MM.1S (cell line): ENCODE measurements around the gene LCT.

Experiments
- DNase-seq: peaks from one replicate; pipeline ENCODE4 v3.0.0-alpha.2; 2015
- H2AFZ ChIP-seq: fragments of 300-600 bp; sonication (generic); 2 replicates; pipeline ENCODE4 v1.6.0; 2016; ENCODE audit warnings: antibody characterized with exemption, low read length
- H3F3A ChIP-seq: fragments of 300-600 bp; sonication (generic); 2 replicates; pipeline ENCODE4 v1.6.1; 2016; ENCODE audit warnings: mild to moderate bottlenecking, antibody characterized with exemption, low read length, moderate library complexity, mixed read lengths; ENCODE audit not compliant: insufficient read depth
- H3K27ac ChIP-seq: fragments of 300-600 bp; sonication (generic); 2 replicates; pipeline ENCODE4 v1.5.1; 2016; ENCODE audit warnings: mild to moderate bottlenecking, low read length
- H3K27me3 ChIP-seq: fragments of 300-600 bp; sonication (generic); replicated peaks from 2 replicates; pipeline ENCODE4 v1.6.0; 2016; ENCODE audit warnings: low read length; ENCODE audit not compliant: insufficient read depth
- H3K36me3 ChIP-seq: fragments of 300-600 bp; sonication (generic); replicated peaks from 2 replicates; pipeline ENCODE4 v1.6.1; 2016; ENCODE audit warnings: mild to moderate bottlenecking, low read length, mixed read lengths; ENCODE audit not compliant: insufficient read depth
- H3K4me1 ChIP-seq: fragments of 300-600 bp; sonication (generic); 2 replicates; pipeline ENCODE4 v1.6.1; 2016; ENCODE audit warnings: low read length, mixed read lengths
- H3K4me2 ChIP-seq: fragments of 300-600 bp; sonication (generic); 2 replicates; pipeline ENCODE4 v1.6.0; 2016; ENCODE audit warnings: low read depth, low read length
- H3K4me3 ChIP-seq: fragments of 300-600 bp; sonication (generic); 2 replicates; pipeline ENCODE4 v1.5.1; 2016; ENCODE audit warnings: low read length, mixed read lengths
- H3K79me2 ChIP-seq: fragments of 300-600 bp; sonication (generic); 2 replicates; pipeline ENCODE4 v1.6.1; 2016; ENCODE audit warnings: mixed run types, low read length, mixed read lengths
- H3K9ac ChIP-seq: fragments of 300-600 bp; sonication (generic); 2 replicates; pipeline ENCODE4 v1.6.1; 2016; ENCODE audit warnings: low read length, mixed read lengths
- H3K9me2 ChIP-seq: fragments of 300-600 bp; sonication (generic); replicated peaks from 2 replicates; pipeline ENCODE4 v1.6.1; 2016; ENCODE audit warnings: mild to moderate bottlenecking, low read length, mixed read lengths; ENCODE audit not compliant: insufficient read depth
- H3K9me3 ChIP-seq: fragments of 300-600 bp; sonication (generic); replicated peaks from 2 replicates; pipeline ENCODE4 v1.6.1; 2016; ENCODE audit warnings: mild to moderate bottlenecking, low read length, mixed read lengths; ENCODE audit not compliant: insufficient read depth
- H4K20me1 ChIP-seq: fragments of 300-600 bp; sonication (generic); 2 replicates; pipeline ENCODE4 v1.6.1; 2016; ENCODE audit warnings: mild to moderate bottlenecking, low read length, moderate library complexity, mixed read lengths; ENCODE audit not compliant: insufficient read depth
- CTCF ChIP-seq: fragments of 300-600 bp; sonication (generic); IDR thresholded peaks from 2 replicates; pipeline ENCODE4 v1.5.1; 2016; ENCODE audit warnings: antibody characterized with exemption, low read length, mixed read lengths
- EZH2 ChIP-seq: fragments of 300-600 bp; sonication (generic); optimal IDR thresholded peaks from 2 replicates; pipeline ENCODE3; 2017; ENCODE audit warnings: low read depth, mild to moderate bottlenecking, antibody characterized with exemption, low read length, mixed read lengths
- EZH2phosphoT487 ChIP-seq: fragments of 300-600 bp; sonication (generic); IDR thresholded peaks from 2 replicates; pipeline ENCODE4 v1.6.1; 2018; ENCODE audit warnings: antibody characterized with exemption, low read length

LCT gene

GRCh38 chr2:135786823-135787222 lies 50.2 kb downstream of the LCT start:
- H4K20me1 ChIP-seq: no peaks in the 10 kb centered on the region
- H3K4me2 ChIP-seq: no peak overlapping the region
- H3F3A ChIP-seq: no peaks in the 10 kb centered on the region; the same call in 1 of the 2 replicates
- H3K79me2 ChIP-seq: no peaks in the 10 kb centered on the region
- H3K9me2 ChIP-seq: no peaks in the 10 kb centered on the region
- no peak for DNase-seq
- H3K27ac ChIP-seq: no peak overlapping the region
- no peak overlapping the region for H2AFZ ChIP-seq
- no peak overlapping the region for H3K9ac ChIP-seq
- no peaks in the 10 kb centered on the region for H3K4me1 ChIP-seq
- TF ChIP-seq EZH2 (no peak), EZH2phosphoT487 (no peak), CTCF (no peak)
- H3K4me3 ChIP-seq: no peak overlapping the region
- H3K9me3 ChIP-seq: no peaks in the 10 kb centered on the region
- peaks cover 24% of the 10 kb centered on the region; the same call in 1 of the 2 replicates for H3K36me3 ChIP-seq
- H3K27me3 ChIP-seq: no peaks in the 10 kb centered on the region

DNA sequence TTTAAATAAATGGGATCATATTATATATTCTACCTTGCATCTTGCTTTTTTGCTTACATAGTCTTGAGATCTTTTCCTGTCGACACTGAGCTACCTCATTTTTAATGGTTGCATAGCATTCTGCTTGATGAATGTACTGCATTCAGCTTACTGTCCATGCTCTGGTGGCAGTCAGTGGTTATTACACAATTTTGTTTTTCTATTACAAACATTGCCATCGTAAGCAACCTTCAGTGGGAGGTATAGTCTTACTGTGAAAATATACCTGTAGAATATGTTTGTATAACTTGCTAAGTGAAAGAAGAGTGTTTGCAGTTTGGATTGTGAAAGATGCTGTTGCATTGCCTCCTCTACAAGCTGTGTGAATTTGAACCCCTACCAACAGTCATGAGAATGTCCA lies 52.0 kb downstream of the LCT start:
- Histone ChIP-seq H3K9me2 (no peaks in the 10 kb centered on the region), H4K20me1 (no peaks in the 10 kb centered on the region), H3K36me3 (peaks cover 36% of the 10 kb centered on the region; the same call in 1 of the 2 replicates), H2AFZ (no peak overlapping the region), H3K9me3 (no peaks in the 10 kb centered on the region), H3K4me1 (no peaks in the 10 kb centered on the region), H3K79me2 (no peaks in the 10 kb centered on the region), H3K9ac (no peak overlapping the region), H3F3A (no peaks in the 10 kb centered on the region), H3K27ac (no peak overlapping the region), H3K4me3 (no peak overlapping the region), H3K4me2 (no peak overlapping the region), H3K27me3 (no peaks in the 10 kb centered on the region)
- no peak for DNase-seq
- TF ChIP-seq CTCF (peak; percentile 17; the same call in 1 of the 2 replicates), EZH2phosphoT487 (no peak), EZH2 (no peak)

DNA sequence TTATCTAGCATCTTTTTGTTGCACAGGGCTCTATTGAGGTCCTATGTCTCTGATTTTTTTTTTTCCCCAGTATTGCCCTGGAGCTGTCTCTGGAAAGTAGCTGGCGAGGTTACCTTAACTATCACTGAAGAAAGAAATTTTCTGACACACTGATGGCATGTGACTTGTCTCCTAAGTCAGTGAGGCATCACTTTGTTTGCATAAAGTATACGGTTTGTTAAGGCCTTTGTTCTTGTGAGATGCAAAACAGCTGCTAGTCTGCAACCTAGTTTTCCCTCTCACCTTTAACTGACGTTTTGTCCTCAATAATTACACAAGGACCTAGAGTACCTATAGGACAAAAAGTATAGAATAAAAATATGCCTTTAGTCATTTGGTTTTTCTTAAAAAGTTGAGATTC lies 53.5 kb downstream of the LCT start:
- Histone ChIP-seq H3K4me3 (no peak overlapping the region), H3K36me3 (peaks cover 43% of the 10 kb centered on the region), H3K4me1 (no peaks in the 10 kb centered on the region), H3F3A (peaks cover 3% of the 10 kb centered on the region; the same call in 1 of the 2 replicates), H3K27ac (no peak overlapping the region), H3K27me3 (no peaks in the 10 kb centered on the region), H2AFZ (no peak overlapping the region), H3K9ac (no peak overlapping the region), H4K20me1 (no peaks in the 10 kb centered on the region), H3K79me2 (no peaks in the 10 kb centered on the region), H3K9me3 (no peaks in the 10 kb centered on the region), H3K4me2 (no peak overlapping the region), H3K9me2 (no peaks in the 10 kb centered on the region)
- TF ChIP-seq CTCF (no peak), EZH2 (no peak), EZH2phosphoT487 (no peak)
- DNase-seq: no peak
